ENCODE measurements around the gene PPP2R2D. TPM values are rescaled to one million over a fixed set of nuclear protein-coding genes. Genes with fewer than 3 reads are reported as not detected.

PPP2R2D gene
- total RNA-seq, 1 donor from 2014 or later = 28.3 TPM

GRCh38 chr10:131898713-131899112, 2.1 kb upstream of the PPP2R2D start:
- intact Hi-C loops (cut with DNase I) = no loop called here

GRCh38 chr10:131899116-131899690, 1.6 kb upstream of the PPP2R2D start:
- H3K4me3 ChIP-seq = no peak overlapping the region
- H3K9me3 ChIP-seq = no peaks in the 10 kb centered on the region
- H3K4me1 ChIP-seq = peaks cover 15% of the 10 kb centered on the region
- TF ChIP-seq, protein P1, sequence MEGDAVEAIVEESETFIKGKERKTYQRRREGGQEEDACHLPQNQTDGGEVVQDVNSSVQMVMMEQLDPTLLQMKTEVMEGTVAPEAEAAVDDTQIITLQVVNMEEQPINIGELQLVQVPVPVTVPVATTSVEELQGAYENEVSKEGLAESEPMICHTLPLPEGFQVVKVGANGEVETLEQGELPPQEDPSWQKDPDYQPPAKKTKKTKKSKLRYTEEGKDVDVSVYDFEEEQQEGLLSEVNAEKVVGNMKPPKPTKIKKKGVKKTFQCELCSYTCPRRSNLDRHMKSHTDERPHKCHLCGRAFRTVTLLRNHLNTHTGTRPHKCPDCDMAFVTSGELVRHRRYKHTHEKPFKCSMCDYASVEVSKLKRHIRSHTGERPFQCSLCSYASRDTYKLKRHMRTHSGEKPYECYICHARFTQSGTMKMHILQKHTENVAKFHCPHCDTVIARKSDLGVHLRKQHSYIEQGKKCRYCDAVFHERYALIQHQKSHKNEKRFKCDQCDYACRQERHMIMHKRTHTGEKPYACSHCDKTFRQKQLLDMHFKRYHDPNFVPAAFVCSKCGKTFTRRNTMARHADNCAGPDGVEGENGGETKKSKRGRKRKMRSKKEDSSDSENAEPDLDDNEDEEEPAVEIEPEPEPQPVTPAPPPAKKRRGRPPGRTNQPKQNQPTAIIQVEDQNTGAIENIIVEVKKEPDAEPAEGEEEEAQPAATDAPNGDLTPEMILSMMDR (IDR thresholded peaks at IDR 0.05) = no peak
- no peak overlapping the region for H3K27ac ChIP-seq
- DNase-seq (peak; percentile 42), ATAC-seq (no peak)
- intact Hi-C loops (cut with DNase I) = no loop called here
- H3K36me3 ChIP-seq = no peaks in the 10 kb centered on the region
- peaks cover 11% of the 10 kb centered on the region for H3K27me3 ChIP-seq

More at GRCh38 chr10:131898713-131899112, 2.1 kb upstream of the PPP2R2D start:
- ATAC-seq (no peak), DNase-seq (no peak)
- Histone ChIP-seq H3K27ac (no peak overlapping the region), H3K27me3 (peaks cover 11% of the 10 kb centered on the region), H3K36me3 (no peaks in the 10 kb centered on the region), H3K9me3 (no peaks in the 10 kb centered on the region), H3K4me1 (peaks cover 15% of the 10 kb centered on the region), H3K4me3 (no peak overlapping the region)
- TF ChIP-seq, protein P1 (IDR thresholded peaks at IDR 0.05) = no peak

GRCh38 chr10:131899695-131900349, 986 bp upstream of the PPP2R2D start:
- DNase-seq (peak; percentile 6), ATAC-seq (no peak)
- H3K36me3 ChIP-seq = no peaks in the 10 kb centered on the region
- no peak overlapping the region for H3K27ac ChIP-seq
- H3K4me1 ChIP-seq = peaks cover 20% of the 10 kb centered on the region
- peak overlapping the region; percentile 82 for H3K4me3 ChIP-seq
- TF ChIP-seq, protein P1 (IDR thresholded peaks at IDR 0.05) = no peak
- intact Hi-C loops (cut with DNase I) = no loop called here
- peaks cover 11% of the 10 kb centered on the region for H3K27me3 ChIP-seq
- no peaks in the 10 kb centered on the region for H3K9me3 ChIP-seq

- DNase-seq (peak; percentile 87), ATAC-seq (peak; percentile 60)
- Histone ChIP-seq H3K36me3 (no peaks in the 10 kb centered on the region), H3K9me3 (no peaks in the 10 kb centered on the region), H3K4me1 (peaks cover 34% of the 10 kb centered on the region), H3K27me3 (peaks cover 11% of the 10 kb centered on the region), H3K27ac (peak overlapping the region; percentile 95), H3K4me3 (peak overlapping the region; percentile 87)
- TF ChIP-seq, protein P1 (IDR thresholded peaks at IDR 0.05) = no peak
- intact Hi-C loops (cut with DNase I) = no loop called here
Observed at GRCh38 chr10:131901181-131901829, 497 bp downstream of the PPP2R2D start.

GRCh38 chr10:131902211-131902610, 1.4 kb downstream of the PPP2R2D start:
- no peaks in the 10 kb centered on the region for H3K9me3 ChIP-seq
- no peak overlapping the region for H3K27ac ChIP-seq
- peaks cover 38% of the 10 kb centered on the region for H3K4me1 ChIP-seq
- H3K27me3 ChIP-seq = peaks cover 11% of the 10 kb centered on the region
- DNase-seq (peak; percentile 16), ATAC-seq (no peak)
- H3K4me3 ChIP-seq = peak overlapping the region; percentile 87
- H3K36me3 ChIP-seq = no peaks in the 10 kb centered on the region
- intact Hi-C loops (cut with DNase I) = no loop called here
- TF ChIP-seq, protein P1 (IDR thresholded peaks at IDR 0.05) = no peak

Data from upper lobe of right lung (tissue), 1 donor.